ENCODE measurements around the gene PAX5. TPM values are rescaled to one million over a fixed set of nuclear protein-coding genes. Genes with fewer than 3 reads are reported as not detected.

Gene PAX5
- total RNA-seq, 2 experiments from 2014 or later = 0.95 to 1.1 TPM

- peak overlapping the region; percentile 68 for H3K4me3 Mint-ChIP-seq
- ATAC-seq = peak; percentile 96
- no peaks in the 10 kb centered on the region for H3K9me3 Mint-ChIP-seq
- ChIA-PET POLR2A (interaction anchor here (0.6 kb wide), 1 partner anchor 270 kb away, joined by 3 read pairs; no protein-coding TSS in a partner anchor), CTCF (no interaction called here)
- no peak overlapping the region for H3K27ac Mint-ChIP-seq
- H3K36me3 Mint-ChIP-seq (ENCODE audit: low read depth) = peaks cover 2% of the 10 kb centered on the region
- DNase-seq = peak; percentile 94
- TF ChIP-seq CTCF (IDR thresholded peaks at IDR 0.05) = no peak
- peaks cover 34% of the 10 kb centered on the region for H3K4me1 Mint-ChIP-seq (ENCODE audit: low read depth)
- intact Hi-C loops (cut with micrococcal nuclease) = loop anchor here (10.0 kb wide), 1 partner anchor 287 kb away; no protein-coding TSS in a partner anchor
- H3K27me3 Mint-ChIP-seq = peaks cover 87% of the 10 kb centered on the region
Measured at GRCh38 chr9:37027582-37028419, 6.3 kb downstream of the PAX5 start.

GRCh38 chr9:37026931-37027581 lies 7.0 kb downstream of the PAX5 start:
- DNase-seq = no peak
- intact Hi-C loops (cut with micrococcal nuclease) = loop anchor here (10.0 kb wide), 1 partner anchor 288 kb away; no protein-coding TSS in a partner anchor
- TF ChIP-seq CTCF (IDR thresholded peaks at IDR 0.05) = no peak
- ATAC-seq = no peak
- POLR2A ChIA-PET = interaction anchor here (1.0 kb wide), 1 partner anchor 19 kb away, joined by 3 read pairs; no protein-coding TSS in a partner anchor
- H3K27me3 Mint-ChIP-seq = peaks cover 81% of the 10 kb centered on the region
- peak overlapping the region; percentile 37 for H3K4me3 Mint-ChIP-seq
- H3K36me3 Mint-ChIP-seq (ENCODE audit: low read depth) = peaks cover 2% of the 10 kb centered on the region
- H3K27ac Mint-ChIP-seq = no peak overlapping the region
- no peaks in the 10 kb centered on the region for H3K9me3 Mint-ChIP-seq
- CTCF ChIA-PET = no interaction called here
- H3K4me1 Mint-ChIP-seq (ENCODE audit: low read depth) = peaks cover 34% of the 10 kb centered on the region

- ChIA-PET CTCF (no interaction called here), POLR2A (interaction anchor here (1.0 to 1.3 kb wide), 3 partner anchors 20 to 774 kb away, joined by 3 read pairs; partner anchors contain the start of genes DCAF10 and TOMM5)
- intact Hi-C loops (cut with micrococcal nuclease) = loop anchor here (10.0 kb wide), 1 partner anchor 288 kb away; no protein-coding TSS in a partner anchor
Measured at GRCh38 chr9:37026113-37026930, 7.7 kb downstream of the PAX5 start.

GRCh38 chr9:37025823-37026112 lies 8.3 kb downstream of the PAX5 start:
- Mint-ChIP-seq H3K27me3 (peaks cover 76% of the 10 kb centered on the region), H3K36me3 (ENCODE audit: low read depth) (peaks cover 2% of the 10 kb centered on the region), H3K4me3 (peak overlapping the region; percentile 59), H3K9me3 (no peaks in the 10 kb centered on the region), H3K4me1 (ENCODE audit: low read depth) (peaks cover 34% of the 10 kb centered on the region), H3K27ac (no peak overlapping the region)
- POLR2A ChIA-PET = interaction anchor here (1.0 to 1.3 kb wide), 3 partner anchors 21 to 775 kb away, joined by 3 read pairs; partner anchors contain the start of genes DCAF10 and TOMM5
- intact Hi-C loops (cut with micrococcal nuclease) = loop anchor here (10.0 kb wide), 1 partner anchor 289 kb away; no protein-coding TSS in a partner anchor
- CTCF ChIA-PET = no interaction called here
- no peak for DNase-seq
- no peak for ATAC-seq
- TF ChIP-seq CTCF (IDR thresholded peaks at IDR 0.05) = no peak

More at GRCh38 chr9:37026113-37026930, 7.7 kb downstream of the PAX5 start:
- H3K9me3 Mint-ChIP-seq = no peaks in the 10 kb centered on the region
- H3K27me3 Mint-ChIP-seq = peaks cover 78% of the 10 kb centered on the region
- TF ChIP-seq CTCF (IDR thresholded peaks at IDR 0.05) = no peak
- no peak for ATAC-seq
- peaks cover 2% of the 10 kb centered on the region for H3K36me3 Mint-ChIP-seq (ENCODE audit: low read depth)
- H3K4me3 Mint-ChIP-seq = peak overlapping the region; percentile 59
- no peak overlapping the region for H3K27ac Mint-ChIP-seq
- peak; percentile 15 for DNase-seq
- H3K4me1 Mint-ChIP-seq (ENCODE audit: low read depth) = peaks cover 34% of the 10 kb centered on the region
